ENCODE measurements around the gene ITPR1.

ITPR1 gene

DNA sequence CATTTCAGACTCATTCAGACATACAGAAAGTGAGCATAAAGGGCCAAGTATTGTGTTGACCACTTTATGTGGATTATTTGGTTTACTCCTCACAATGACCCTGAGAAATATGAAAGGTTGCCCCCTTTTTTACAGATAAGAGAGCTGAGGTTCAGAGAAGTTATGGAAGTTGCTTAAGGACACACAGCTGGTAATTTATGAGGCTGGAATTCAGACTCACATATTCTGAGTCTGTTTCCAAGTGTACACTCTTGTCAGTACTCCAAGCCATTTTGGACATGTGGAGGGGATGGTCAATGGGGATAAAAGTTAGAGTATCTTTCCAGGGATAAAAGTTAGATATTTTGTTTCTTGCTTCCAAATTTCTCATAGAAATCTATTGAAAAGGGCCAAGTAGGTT, 15.9 kb downstream of the ITPR1 start:
- DNase-seq (ENCODE audit: low read depth in 2 of 2): no peak

DNA sequence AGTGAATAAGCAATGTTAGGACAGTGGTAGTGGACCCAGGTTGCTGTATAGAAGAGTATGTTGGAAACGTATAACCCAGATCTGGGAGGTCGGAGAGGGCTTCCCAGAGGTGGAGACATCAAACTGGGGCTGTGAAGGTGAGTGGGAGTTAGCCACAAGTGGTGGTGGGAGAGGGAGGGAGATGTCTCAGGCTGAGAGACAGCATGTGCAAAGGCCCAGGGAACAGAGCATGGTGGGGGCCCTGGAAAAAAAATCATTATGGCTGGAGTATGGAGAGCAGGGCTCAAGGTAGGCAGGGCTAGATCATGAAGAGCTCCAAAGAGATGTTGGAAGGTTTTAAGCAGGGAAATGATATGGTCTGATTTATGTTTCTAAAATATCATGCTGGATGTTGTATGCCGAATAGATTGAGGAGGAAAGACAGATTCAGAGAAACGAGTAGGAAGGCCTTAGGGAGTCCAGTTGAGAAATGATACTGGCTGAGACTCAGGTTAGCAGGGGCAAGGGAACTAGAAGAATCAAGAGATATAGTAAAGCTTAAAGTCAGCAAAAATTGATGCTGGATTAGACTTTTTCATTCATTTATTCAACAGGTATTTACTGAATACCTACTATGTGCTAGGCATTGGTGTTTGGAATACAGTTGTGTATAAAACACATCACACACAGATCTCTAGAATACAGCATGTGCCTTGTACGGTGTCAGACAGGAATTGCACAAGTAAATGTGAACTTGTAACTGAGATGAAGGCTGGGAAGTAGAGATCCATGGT, 17.0 kb downstream of the ITPR1 start:
- no peak for DNase-seq (ENCODE audit: low read depth in 2 of 2)

DNA sequence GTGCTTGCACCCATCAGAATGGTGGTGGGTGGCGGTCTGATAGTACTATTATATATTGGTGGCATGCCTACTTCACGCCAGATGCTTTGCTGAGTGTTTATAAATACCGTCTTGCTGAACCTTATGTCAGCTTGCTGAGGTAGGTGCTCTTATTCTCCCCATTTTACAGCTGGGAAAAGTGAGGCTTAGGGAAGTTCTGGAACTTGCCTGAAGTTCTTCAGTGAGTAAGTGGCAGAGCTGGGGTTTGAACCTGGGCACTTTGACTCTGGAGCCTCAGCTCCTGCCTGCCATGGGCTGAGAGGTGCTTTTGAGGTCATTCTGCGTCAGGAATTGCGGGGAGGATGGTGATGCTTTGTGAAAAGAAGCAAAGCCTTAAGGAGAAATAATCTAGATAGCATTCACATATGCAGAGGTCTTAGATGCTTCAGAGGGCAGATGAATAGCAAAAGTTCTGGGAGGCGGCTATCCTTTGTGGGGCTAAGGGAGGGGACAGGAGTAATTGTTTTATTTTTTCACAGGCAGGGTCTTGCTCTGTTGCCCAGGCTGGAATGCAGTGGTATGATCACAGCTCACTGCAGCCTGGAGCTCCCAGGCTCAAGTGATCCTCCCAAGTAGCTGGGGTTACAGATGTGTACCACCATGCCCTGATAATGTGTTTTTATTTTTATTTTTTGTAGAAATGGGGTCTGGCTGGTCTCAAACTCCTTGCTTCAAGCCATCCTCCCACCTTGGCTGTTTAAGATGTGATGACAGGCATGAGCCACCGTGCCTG, 18.5 kb downstream of the ITPR1 start:
- no peak for DNase-seq (ENCODE audit: low read depth in 2 of 2)

DNA sequence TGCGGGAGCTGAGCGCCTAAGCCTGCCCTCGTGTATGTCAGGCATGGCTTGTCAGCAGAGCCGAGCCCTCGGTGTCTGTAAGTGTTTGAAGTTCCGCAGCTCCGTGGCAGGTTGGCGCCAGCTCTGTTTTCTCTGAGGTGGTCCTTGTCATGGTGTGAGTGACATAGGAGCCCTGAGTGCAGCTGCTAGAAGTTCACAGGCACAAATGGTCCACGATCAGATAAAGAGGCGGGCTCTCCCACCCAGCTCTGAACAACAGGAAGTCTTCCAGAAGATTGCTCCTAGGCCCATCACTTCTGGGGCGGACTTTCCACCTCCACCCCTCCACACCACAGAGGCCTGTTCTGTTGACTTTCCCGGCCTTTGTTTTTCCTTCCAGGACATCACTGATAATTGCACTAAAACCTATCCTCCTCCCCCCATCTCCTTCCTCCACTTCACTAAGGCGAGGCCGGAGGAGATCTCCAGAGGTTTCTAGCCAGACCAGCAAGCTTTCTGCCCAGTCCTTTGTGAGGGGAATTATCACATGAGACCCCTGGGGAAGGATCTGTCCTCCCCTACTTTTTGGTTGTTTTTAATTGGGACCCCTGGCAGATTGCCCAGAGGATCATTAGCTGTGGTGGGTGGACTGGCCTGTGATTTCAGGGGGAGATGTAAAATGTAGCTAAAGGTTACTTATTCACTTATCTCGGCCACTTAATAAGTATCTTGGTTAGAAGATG, 19.9 kb downstream of the ITPR1 start:
- no peak for DNase-seq (ENCODE audit: low read depth in 2 of 2)

DNA sequence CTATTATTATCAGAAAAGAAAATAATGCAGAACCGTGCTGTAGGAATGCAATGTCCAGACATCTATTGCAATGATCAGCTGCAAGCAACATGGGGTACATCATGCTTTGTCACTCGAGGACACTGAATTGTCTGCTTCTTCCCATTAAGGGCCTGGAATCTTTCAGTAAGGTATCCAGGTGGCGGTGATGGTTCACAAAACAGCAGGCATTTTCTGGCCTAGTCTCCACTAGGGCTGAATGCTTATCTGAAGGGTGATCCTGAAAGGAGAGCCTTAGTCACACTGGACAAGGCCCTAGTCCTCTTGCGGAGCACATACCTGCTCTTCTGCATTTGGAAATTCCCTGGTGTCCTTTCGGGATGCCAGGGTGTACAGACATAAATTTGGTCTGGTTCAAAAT, 21.2 kb downstream of the ITPR1 start:
- DNase-seq (ENCODE audit: low read depth in 2 of 2): no peak

DNA sequence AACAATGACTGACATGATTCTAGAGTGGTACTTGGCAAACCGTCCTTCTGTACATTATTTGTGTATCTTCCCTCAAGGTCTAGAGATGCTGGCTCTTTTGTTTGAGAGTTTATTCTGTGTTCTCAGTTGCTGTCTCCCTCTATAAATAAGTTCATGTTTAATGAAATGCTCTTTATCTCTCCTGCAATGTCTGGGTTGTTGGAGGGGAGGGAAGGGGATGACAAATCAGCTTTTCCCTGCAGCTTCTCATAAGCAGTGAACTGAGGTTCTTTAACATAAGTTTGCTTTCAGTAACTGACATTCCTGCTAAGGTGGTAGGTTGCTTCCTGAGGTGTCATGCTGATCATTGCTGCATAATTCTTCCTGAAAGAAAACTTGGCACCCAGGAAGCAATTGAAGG, 21.8 kb downstream of the ITPR1 start:
- DNase-seq (ENCODE audit: low read depth in 2 of 2): no peak

DNA sequence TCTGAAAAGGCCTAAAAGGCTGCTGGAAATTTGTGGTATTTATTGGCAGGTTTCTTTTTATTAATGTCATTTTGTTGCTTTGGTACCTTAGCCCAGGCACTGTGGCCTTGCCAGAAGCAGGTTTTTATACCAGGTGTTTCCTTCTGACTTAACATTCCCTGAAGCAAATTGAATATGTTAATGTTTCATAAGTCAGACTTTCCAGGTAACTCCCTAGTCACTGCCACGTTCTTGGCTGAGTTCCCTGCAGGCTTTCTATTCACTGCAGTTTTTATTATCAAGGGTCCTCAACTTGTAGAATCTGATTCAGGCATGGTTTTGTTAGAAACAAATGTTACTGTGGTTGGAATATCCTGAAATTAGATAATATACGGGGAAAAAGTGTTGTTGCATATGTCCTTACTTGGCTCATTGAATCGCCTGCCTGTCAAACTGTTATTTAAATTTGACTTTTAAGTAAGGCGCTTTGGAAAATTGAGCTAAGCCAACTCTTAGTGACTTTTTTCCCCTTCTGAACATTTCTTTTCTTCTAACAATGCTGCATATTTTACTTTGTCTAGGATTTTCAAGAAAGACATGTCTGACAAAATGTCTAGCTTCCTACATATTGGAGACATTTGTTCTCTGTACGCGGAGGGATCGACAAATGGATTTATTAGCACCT, 22.9 kb downstream of the ITPR1 start:
- DNase-seq (ENCODE audit: low read depth in 2 of 2): no peak

DNA sequence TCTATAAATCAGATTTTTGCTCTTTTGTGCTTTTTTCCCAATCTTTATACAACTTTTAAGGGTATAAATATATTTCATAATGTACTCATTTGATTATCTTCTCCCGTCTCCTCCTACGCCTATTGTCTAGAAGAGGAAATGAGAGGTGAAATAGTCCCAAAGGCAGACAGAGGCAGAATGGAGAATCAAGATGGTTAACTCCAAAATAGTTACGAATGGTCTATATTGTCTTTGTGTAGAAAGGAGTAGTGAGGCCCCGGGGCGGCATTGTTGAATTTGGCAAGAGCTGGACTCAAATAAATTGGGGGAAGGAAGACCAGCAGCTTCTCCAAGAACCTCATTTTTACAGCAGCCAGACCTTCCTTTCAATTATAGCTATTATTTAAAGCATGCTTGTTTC, 23.9 kb downstream of the ITPR1 start:
- no peak for DNase-seq (ENCODE audit: low read depth in 2 of 2)

DNA sequence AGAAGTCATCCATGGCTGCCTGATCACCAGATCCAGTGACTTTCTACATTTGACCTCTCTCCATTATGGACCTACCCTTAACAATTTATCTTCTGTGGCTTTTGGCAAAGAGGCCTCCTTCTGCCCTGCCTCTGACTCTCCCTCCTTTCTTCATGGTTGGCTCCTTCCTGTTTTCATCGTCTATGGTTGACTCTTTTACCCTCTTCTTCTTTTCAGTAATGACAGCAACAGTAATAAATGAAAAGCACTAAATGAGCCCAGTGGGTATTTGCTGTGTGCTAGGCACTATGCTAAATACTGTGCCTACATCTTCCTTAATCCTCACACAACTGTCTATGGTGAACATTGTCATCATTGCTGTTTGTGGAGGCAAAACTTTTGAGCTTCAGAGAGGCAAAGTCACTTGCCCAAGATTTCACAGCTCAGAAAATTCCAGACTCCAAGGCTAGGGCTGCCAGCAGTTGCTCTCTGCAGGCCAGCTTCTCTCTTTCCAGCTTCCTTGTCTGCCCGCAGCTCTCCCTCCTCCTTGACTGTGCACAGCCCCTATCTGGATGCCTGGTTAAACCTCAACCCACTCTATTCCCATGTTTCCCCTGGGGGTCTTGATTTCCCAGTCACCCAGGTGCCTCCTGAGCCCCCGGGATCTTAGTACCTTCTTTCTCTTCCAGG, 24.6 kb downstream of the ITPR1 start:
- DNase-seq (ENCODE audit: low read depth in 2 of 2): no peak

DNA sequence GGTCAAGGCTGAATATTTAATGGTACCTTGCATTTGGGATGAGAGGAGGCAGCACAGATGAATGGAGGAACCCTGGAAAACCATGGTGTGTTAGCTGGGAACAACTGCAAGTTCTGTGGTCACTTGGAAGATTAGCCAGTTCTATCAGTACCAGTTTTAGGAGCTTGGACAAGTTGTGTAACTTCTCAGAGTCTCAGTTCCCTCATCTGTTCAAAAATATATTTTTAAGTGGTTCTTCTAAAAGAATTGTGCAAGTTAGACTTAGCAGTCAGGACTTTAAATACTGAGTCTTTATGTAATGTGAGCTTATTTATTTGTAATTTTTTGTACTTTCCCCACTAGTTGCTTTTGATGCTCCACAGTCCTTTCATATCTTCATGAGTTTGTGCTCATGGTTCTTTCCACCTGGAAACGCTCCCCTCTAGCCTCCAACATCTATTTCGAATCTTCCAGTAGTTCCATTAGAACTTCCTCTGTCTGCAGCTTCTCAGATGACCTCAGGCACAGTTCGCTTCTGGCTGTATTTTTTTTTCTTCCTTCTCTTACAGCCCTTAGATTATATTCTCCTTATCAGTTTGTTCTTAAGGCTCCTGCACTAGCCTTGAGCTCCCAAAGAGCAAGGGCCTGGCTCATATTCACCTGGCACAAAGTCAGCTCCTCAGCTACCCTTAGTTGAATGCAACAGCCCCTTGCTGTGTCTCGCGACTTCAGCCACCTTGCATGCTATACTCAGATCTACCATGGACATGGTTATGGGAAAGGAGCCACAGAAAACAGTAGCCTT, 27.1 kb downstream of the ITPR1 start:
- no peak for DNase-seq (ENCODE audit: low read depth in 2 of 2)

DNA sequence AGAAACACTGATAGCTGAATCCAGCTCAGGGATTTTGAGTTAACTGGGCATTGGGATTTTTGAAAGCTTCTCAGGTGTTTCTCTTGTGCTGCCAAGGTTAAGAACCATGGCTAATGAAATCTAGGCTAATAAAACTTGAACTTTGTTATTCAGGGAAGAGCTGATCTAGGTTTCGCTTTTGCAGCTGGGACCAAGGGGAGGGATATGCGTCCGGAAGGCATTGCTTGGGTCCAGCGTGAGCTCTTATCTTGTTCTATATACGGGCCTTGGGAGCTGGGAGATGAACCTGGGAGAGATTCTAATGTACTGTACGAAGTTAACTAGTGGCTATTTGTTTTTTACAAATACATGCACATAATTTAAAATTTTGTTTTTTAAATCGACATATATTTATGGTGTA, 29.8 kb downstream of the ITPR1 start:
- no peak for DNase-seq (ENCODE audit: low read depth in 2 of 2)

DNA sequence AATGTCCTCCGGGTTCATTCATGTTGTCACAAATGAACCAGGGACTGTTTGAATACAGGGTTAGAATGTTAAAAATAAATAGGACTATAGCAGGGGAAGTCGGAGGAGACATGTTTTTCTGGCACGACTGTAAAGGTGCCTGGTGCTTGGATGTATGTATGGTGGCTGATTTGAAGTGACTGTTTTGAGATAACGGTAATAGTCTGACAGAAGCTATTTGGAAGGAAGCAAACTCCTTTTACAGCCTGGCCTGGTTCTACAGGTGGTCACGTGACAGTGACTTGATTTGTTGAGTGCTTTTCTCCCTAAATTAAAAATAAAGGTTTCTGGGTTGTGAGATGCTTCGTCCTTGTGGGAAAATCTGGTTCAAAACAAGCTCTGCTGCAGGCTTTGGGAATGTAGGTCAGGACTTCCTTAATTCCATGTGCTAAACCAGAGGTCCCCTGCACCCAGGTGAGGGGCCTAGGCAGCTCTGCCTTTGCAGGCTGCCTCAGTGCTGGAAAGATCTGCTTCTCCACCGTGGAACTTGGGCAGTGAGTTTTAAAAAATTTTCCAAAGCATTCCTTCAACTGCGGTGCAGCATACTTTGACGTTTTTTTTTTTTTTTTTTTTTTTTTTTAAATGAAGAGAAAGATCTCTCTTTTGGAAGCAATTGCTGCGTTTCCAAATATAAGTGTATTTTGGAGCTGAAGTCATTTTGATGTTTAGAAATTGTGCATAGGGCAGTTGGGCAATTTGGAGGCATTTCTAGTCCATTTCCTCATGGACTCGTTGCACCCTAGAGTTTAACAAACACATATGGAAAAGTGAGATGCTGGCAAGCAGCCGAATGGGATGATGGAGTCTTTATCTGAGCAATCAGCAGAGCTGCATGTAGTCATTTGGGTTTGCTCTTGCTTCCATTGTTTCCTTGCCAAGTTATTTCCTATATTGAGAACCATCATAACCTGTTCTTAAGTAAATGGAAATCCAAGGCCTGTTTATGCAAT, 30.9 kb downstream of the ITPR1 start:
- DNase-seq (ENCODE audit: low read depth in 2 of 2): no peak

DNA sequence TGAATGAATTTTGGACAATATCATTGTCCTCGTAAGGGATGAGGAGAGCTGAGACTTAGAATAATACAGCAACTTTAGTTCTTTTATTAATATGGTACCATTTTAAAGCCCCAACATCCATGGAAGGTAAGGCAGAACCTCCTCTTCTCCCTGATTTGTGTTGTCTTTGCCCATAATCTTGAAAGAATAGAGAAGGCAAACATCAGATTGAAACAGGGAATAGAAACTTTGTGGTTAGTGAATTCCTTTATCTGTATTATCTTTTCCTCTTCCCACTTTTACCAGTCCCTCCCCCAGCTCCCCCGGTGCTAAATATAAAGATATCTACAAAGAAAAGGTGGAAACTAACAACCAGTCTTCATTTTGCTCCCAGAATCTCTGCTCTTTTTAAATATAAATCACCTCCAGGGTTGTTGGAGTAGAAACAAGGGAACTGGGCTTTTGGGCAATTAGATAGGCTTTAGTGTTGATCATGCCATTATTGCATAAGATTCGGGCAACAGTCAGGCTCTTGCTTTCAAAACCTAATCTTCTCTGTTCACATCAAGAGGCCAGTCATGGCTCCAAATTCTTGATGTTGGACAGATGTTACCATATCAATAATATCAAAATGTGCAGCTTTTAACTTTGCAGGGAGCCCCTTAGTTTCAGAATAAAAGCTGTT, 32.5 kb downstream of the ITPR1 start:
- no peak for DNase-seq (ENCODE audit: low read depth in 2 of 2)

DNA sequence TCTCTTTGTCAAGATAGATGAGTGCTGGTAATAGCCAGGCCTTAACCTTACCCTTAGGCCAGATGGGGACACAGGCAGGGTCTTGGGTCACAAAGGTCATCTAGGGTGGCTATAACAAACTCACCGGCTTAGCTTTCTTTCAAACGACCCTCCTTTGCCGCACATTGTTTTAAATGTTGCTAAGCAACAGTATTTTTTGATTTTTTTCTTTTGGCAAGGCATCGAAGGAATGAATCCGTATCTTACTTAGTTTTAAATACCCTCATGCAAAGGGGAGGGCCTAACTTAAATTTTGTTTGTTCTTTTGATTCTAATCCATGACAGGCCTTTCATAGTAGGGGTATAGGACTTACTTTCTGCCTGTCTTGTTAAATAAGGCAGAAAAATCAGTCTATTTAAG, 35.2 kb downstream of the ITPR1 start:
- no peak for DNase-seq (ENCODE audit: low read depth in 2 of 2)

DNA sequence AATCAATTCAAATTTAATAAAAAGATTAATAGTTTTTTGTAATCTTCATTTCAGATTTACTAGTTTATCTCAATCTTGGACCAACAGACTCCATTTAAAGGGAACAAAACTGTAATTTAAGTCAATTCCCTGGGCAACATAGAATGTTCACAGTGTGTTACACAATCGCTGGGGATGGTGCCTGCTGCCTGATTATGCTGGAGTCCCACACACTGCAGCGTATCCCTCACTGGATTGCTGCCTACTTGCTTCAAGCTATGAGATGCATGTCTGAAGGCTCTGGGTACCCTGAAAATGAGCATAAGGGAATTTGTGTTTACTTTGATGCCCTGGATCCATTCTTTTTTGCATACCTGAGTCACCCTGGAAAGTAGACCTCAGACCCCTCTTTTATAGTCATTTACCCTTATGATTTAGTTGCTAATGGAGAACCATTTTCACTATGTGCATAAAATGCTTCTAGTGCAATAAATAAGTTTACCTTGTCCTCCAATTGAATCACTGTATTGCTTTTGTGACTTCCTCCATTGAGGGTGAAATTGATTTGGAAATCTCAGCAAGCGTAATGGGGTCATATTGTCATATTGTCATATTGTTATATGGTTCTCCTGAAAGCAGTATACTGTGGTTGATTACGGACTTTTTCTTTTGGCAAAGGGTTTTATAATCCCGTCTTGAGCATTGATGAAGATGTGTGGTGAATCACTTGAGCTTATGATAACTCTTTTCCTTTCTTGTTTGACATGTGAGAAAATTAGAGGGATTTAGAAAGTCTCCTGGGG, 35.9 kb downstream of the ITPR1 start:
- DNase-seq (ENCODE audit: low read depth in 2 of 2): no peak

DNA sequence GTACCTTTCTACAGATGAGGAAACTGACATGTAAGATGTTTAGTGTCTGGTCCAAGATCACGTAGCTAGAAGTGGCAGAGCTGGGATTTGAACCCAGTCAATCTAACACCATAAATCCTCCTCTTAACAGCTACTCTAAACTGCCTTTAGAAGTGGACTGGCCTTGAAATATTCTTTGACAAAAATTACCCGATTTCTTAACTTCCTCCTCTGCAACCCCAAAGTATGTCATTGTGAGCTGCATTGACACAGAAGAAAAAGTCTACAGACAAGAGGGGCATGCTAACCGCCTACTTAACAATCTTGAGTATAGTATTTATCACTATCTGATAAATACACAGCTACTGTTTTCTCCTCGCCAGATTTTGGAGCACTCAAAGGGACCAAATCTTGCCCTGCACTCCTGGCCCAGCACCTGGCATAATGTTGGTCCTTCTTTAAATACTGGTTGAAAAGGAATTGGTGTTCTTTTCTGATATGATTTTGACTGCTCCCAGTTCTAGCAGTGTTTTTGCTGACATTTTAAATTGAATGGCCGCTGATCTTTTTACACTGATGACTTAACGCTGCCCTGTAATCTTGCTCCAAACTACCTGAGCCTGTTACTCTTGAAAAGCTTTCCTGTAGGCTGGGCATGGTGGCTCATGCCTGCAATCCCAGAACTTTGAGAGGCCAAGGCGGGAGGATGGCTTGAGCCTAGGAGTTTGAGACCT, 36.9 kb downstream of the ITPR1 start:
- DNase-seq (ENCODE audit: low read depth in 2 of 2): no peak

DNA sequence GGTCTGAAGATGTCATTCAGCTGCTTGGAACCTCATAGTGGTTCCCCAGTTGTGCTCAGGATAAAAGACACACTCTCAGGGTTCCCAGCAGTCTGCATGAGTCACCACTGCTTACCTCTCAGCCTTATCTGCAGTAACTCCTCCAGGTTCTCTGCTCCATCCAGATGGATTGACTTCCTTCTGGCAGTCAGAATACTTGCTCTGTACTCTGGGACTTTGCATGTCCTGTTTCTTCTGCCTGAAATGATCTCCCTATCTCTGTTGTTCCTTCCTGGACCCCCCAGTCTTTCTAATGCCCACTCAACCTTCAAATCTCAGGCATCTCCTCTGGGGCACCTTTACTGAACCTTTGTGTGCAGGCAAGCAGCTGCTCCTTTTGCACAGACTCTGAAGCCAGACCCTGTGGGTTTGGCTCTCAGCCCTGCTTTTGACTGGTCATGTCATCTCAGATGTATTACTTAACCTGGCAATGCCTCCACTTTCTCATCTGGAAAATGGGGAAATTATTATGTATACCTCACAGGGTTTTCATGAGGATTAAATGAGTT, 38.4 kb downstream of the ITPR1 start:
- no peak for DNase-seq (ENCODE audit: low read depth in 2 of 2)

Data from activated CD8-positive, alpha-beta memory T cell treated with anti-CD3 and anti-CD28 coated beads for 4 hours (primary cell).